Myocyte (in vitro differentiated cells): ENCODE measurements around the gene WSCD1. TPM values are rescaled to one million over a fixed set of nuclear protein-coding genes. Genes with fewer than 3 reads are reported as not detected.
A peak's percentile ranks its signal among the peaks of the same experiment; 100 is the strongest.

Source experiments
- DNase-seq: peaks from one replicate; pipeline ENCODE4 v3.0.0-alpha.2; 2012; ENCODE audit warnings: low read depth
- total RNA-seq: library from RNA; depleted of rRNA; stranded (reverse); fragments of >200 nt; gene quantifications from 2 replicates; pipeline ENCODE4 v1.2.3, GENCODE V29; 2014

The WSCD1 gene
- total RNA-seq, 1 donor from 2014 or later: 19.8 TPM

- peak; percentile 97 for DNase-seq
Observed at GRCh38 chr17:6084311-6085161, 14.4 kb downstream of the WSCD1 start.

- peak; percentile 29 for DNase-seq
Observed at GRCh38 chr17:6085812-6086211, 15.6 kb downstream of the WSCD1 start.

- no peak for DNase-seq
Observed at GRCh38 chr17:6086603-6087400, 16.6 kb downstream of the WSCD1 start.

GRCh38 chr17:6088141-6088540, 18.0 kb downstream of the WSCD1 start:
- no peak for DNase-seq

GRCh38 chr17:6090253-6090652, 20.1 kb downstream of the WSCD1 start:
- no peak for DNase-seq

- DNase-seq: peak; percentile 67
Observed at GRCh38 chr17:6092182-6092902, 22.2 kb downstream of the WSCD1 start.

- DNase-seq: no peak
Observed at GRCh38 chr17:6092903-6093468, 22.8 kb downstream of the WSCD1 start.

- no peak for DNase-seq
Observed at GRCh38 chr17:6094453-6094852, 24.3 kb downstream of the WSCD1 start.

- DNase-seq: no peak
Observed at GRCh38 chr17:6094926-6095325, 24.7 kb downstream of the WSCD1 start.

- no peak for DNase-seq
Observed at GRCh38 chr17:6095501-6095900, 25.3 kb downstream of the WSCD1 start.

- no peak for DNase-seq
Observed at GRCh38 chr17:6096201-6097004, 26.2 kb downstream of the WSCD1 start.

GRCh38 chr17:6097005-6097279, 26.8 kb downstream of the WSCD1 start:
- DNase-seq: no peak

- peak; percentile 79 for DNase-seq
Observed at GRCh38 chr17:6098050-6098822, 28.1 kb downstream of the WSCD1 start.

GRCh38 chr17:6098823-6099180, 28.6 kb downstream of the WSCD1 start:
- DNase-seq: no peak

- no peak for DNase-seq
Observed at GRCh38 chr17:6099492-6099891, 29.3 kb downstream of the WSCD1 start.

- no peak for DNase-seq
Observed at GRCh38 chr17:6100146-6100545, 30.0 kb downstream of the WSCD1 start.

- DNase-seq: no peak
Observed at GRCh38 chr17:6100891-6101500, 30.8 kb downstream of the WSCD1 start.

- DNase-seq: no peak
Observed at GRCh38 chr17:6101706-6102105, 31.5 kb downstream of the WSCD1 start.

GRCh38 chr17:6102615-6103014, 32.4 kb downstream of the WSCD1 start:
- no peak for DNase-seq
